Measurements from ENCODE around the gene ACTN3. TPM values are rescaled to one million over a fixed set of nuclear protein-coding genes. Genes with fewer than 3 reads are reported as not detected.

The ACTN3 gene
- total RNA-seq, 6 donors from 2014 or later: 0.24 TPM; not detected in 5

DNA sequence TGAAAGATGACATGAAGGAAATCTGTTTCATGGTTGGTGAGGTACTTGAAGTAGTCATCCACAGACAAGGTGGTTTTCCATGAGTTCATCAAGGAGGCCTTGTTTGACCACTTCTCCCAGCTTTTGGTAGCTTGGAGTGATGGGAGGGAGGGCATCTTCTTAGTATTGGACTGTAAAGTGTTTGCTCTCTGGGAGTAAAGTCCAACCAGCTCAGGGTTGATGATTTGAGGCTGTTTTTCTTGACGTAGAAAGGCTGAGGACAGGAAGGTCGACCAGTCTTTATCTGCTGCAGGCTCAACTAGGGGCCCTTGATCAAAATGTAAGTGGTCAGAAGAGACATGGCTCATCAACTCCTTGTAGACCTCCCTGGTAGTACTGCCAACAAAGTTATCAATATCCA, 44.5 kb downstream of the ACTN3 start:
- ATAC-seq (ENCODE audit: low FRiP score in 2 of 2): no peak
- WGBS, 2 donors: 88% methylated on average over 2 of the region's 2 CpGs; no CpG with 5 or more reads in 1 of the 2 donors

DNA sequence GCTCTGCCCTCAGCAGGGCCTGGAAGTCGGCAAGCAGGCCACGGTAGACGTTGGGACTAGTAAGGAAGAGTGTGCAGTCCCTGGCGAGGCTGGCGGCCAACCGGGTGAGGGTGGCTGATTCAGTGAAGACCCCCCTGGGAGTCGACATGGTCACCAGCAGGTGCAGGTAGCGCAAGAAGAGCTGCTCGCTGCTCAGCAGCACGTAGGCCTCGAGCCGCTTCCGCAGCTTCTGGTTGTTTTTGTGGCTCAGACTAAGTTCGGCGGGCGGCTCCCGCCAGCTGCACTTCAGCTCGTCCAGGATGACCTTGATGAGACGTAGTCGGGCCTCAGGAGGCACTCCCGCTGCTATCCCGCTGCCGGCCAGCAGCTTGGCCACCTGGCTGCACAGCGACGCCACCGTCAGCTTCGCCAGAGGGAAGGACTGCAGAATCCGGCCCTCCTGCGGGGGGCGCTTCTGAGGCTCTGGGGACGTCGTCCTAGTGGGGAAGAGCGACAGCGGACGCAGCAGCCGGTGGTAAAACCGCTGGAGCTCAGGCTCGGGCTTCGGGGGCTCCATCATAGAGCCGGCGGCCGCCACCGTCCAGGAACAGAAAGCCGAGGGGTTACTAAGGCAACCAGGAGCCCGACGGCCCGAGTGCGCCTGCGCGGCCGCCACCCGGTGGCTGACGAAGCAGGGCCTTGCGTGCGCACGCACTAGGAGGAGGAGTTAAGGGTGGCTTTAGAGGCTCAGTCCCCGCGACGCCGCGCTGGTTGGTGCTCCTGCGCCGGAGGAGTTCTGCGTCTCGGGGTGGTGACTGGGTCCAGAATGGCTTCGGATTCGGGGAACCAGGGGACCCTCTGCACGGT, 46.0 kb downstream of the ACTN3 start, which contains the start of the genes CCDC87 and CCS:
TSS of gene CCDC87 (minus strand) at position 607 of the 846 bp plus-strand sequence. CDS start at position 559, 48 bp downstream.
TSS of gene CCS (plus strand) at position 729 of the 846 bp plus-strand sequence. CDS start at position 806, 77 bp downstream.
- Histone ChIP-seq H3K4me3 (peak within 1 kb of the TSS; percentile 50 to 80 (median 68)), H3K36me3 (no peaks in the 10 kb centered on the region), H3K27ac (peak within 1 kb of the TSS; percentile 52 to 86 (median 86)), H3K4me1 (peaks cover 30 to 34% (median 31%) of the 10 kb centered on the region in 4 donors), H3K27me3 (no peaks in the 10 kb centered on the region), H3K9me3 (no peaks in the 10 kb centered on the region)
- 15 to 32% methylated on average over 34 to 68 of the region's 68 CpGs for WGBS, 2 donors
- ATAC-seq (ENCODE audit: low FRiP score in 2 of 2) (peak; percentile 96 to 98), DNase-seq (peak; percentile 99 to 100)
- TF ChIP-seq POLR2A (IDR thresholded peaks at IDR 0.05) (peak in 3 of 4 donors; percentile 46 to 93 (median 77)), EP300 (IDR thresholded peaks at IDR 0.05) (no peak), POLR2AphosphoS5 (IDR thresholded peaks at IDR 0.05) (peak; percentile 88 to 98)
- TF ChIP-seq, protein P1, sequence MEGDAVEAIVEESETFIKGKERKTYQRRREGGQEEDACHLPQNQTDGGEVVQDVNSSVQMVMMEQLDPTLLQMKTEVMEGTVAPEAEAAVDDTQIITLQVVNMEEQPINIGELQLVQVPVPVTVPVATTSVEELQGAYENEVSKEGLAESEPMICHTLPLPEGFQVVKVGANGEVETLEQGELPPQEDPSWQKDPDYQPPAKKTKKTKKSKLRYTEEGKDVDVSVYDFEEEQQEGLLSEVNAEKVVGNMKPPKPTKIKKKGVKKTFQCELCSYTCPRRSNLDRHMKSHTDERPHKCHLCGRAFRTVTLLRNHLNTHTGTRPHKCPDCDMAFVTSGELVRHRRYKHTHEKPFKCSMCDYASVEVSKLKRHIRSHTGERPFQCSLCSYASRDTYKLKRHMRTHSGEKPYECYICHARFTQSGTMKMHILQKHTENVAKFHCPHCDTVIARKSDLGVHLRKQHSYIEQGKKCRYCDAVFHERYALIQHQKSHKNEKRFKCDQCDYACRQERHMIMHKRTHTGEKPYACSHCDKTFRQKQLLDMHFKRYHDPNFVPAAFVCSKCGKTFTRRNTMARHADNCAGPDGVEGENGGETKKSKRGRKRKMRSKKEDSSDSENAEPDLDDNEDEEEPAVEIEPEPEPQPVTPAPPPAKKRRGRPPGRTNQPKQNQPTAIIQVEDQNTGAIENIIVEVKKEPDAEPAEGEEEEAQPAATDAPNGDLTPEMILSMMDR (IDR thresholded peaks at IDR 0.05): peak; percentile 47 to 95 (median 77)

More for the DNA sequence above, 44.5 kb downstream of the ACTN3 start:
- no peak for DNase-seq
- Histone ChIP-seq H3K4me3 (no peak overlapping the region), H3K27me3 (no peaks in the 10 kb centered on the region), H3K27ac (no peak overlapping the region), H3K36me3 (no peaks in the 10 kb centered on the region), H3K9me3 (no peaks in the 10 kb centered on the region), H3K4me1 (peaks cover 30 to 34% (median 31%) of the 10 kb centered on the region in 4 donors)
- TF ChIP-seq EP300 (IDR thresholded peaks at IDR 0.05) (no peak), POLR2A (IDR thresholded peaks at IDR 0.05) (no peak), POLR2AphosphoS5 (IDR thresholded peaks at IDR 0.05) (no peak)
- TF ChIP-seq, protein P1 (IDR thresholded peaks at IDR 0.05): no peak

DNA sequence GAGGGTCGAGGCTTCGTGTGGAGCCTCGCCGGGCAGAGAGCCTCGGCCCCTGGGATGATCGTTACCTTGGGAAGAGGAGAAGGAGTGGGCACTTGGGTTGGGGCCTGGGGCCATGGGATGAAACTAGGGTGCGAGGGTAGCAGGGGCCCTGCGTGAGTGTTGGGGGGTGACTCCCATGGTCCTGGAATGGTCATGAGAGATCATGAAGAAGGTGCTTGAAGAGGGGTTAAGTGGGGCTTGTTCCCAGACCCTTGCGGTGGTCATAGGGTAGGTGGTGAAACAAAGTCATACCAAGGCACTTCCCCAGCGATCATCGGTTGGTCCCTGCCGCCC, 46.6 kb downstream of the ACTN3 start:
- Histone ChIP-seq H3K27me3 (no peaks in the 10 kb centered on the region), H3K36me3 (no peaks in the 10 kb centered on the region), H3K4me1 (peaks cover 30 to 34% (median 31%) of the 10 kb centered on the region in 4 donors), H3K9me3 (no peaks in the 10 kb centered on the region), H3K4me3 (peak overlapping the region; percentile 50 to 80 (median 68)), H3K27ac (peak overlapping the region; percentile 52 to 86 (median 86))
- 10 to 13% methylated on average over 12 of the region's 12 CpGs for WGBS, 2 donors
- ATAC-seq (ENCODE audit: low FRiP score in 2 of 2) (peak in 1 of 2 donors; percentile 33), DNase-seq (no peak)
- no peak for TF ChIP-seq EP300 (IDR thresholded peaks at IDR 0.05)

DNA sequence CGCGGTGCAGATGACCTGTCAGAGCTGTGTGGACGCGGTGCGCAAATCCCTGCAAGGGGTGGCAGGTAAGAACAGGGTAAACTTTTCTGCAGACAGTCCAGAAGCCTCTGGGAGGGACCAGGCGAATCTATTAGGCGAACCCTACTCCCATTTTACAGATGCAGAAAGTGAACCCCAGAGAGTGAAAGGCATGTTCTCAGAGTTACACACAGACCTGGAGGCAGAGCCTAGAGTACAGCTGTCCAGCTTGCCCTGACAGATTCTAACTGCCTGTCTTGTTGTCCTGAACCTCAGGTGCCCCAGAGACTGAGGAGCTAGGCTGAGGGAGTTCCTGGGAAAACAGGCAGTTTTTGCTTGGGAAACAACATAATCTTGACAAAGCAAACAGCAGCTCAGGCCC, 46.9 kb downstream of the ACTN3 start:
- no peak for ATAC-seq (ENCODE audit: low FRiP score in 2 of 2)
- TF ChIP-seq POLR2A (IDR thresholded peaks at IDR 0.05): no peak
- no peak for TF ChIP-seq POLR2AphosphoS5 (IDR thresholded peaks at IDR 0.05)
- TF ChIP-seq, protein P1 (IDR thresholded peaks at IDR 0.05): no peak
- no peak for TF ChIP-seq EP300 (IDR thresholded peaks at IDR 0.05)
- no peaks in the 10 kb centered on the region for H3K27me3 ChIP-seq
- no peaks in the 10 kb centered on the region for H3K36me3 ChIP-seq
- DNase-seq: no peak
- 74 to 78% methylated on average over 7 of the region's 7 CpGs for WGBS, 2 donors
- peaks cover 30 to 34% (median 31%) of the 10 kb centered on the region in 4 donors for H3K4me1 ChIP-seq
- H3K9me3 ChIP-seq: no peaks in the 10 kb centered on the region
- peak overlapping the region; percentile 50 to 80 (median 68) for H3K4me3 ChIP-seq
- peak overlapping the region; percentile 52 to 86 (median 86) for H3K27ac ChIP-seq

DNA sequence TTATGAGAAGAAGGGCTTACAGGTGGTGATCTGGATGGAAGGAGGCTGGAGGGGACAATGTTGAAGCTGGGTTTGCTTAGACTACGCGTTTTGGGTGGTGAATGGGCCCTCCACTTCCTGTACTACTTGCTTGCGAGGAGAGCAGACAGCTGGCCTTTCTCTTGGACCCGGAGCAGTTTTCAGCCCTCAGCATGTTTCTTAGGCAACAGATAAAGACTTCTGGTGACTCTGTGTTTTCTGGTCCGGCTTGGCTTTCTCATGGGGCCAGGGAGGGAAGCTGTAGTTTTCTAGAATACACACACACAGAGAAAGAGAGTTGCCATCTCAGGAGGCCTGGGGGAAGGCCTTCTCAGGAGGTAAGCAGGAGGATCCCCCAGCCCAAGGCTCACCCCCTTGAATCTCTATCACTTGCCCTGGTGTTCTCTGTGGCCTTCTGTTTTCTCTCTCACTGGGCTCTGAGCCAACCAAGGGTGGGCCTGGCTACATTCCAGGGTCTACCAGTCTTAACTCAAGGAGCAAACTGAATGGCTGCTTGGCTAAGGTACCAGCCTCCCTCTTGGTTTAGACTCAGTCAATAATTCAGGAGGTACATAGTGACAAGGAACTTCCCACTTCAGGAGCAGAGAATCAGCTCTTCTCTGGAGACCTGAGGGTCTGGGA, 48.7 kb downstream of the ACTN3 start:
- no peak for ATAC-seq (ENCODE audit: low FRiP score in 2 of 2)

More for the DNA sequence above, 48.7 kb downstream of the ACTN3 start:
- TF ChIP-seq POLR2AphosphoS5 (IDR thresholded peaks at IDR 0.05) (no peak), EP300 (IDR thresholded peaks at IDR 0.05) (no peak), POLR2A (IDR thresholded peaks at IDR 0.05) (no peak)
- TF ChIP-seq, protein P1 (IDR thresholded peaks at IDR 0.05): no peak
- WGBS, 2 donors: 38 to 45% methylated on average over 5 of the region's 5 CpGs
- Histone ChIP-seq H3K36me3 (peaks cover 0 to 16% (median 9%) of the 10 kb centered on the region in 4 donors), H3K27ac (peak overlapping the region; percentile 55 to 64 (median 58)), H3K27me3 (no peaks in the 10 kb centered on the region), H3K4me3 (no peak overlapping the region), H3K9me3 (no peaks in the 10 kb centered on the region), H3K4me1 (peaks cover 30 to 34% (median 31%) of the 10 kb centered on the region in 4 donors)
- no peak for DNase-seq
